Activated T-cell treated with anti-CD3 and anti-CD28 coated beads, Interleukin-2, amount 50 U/mL, for 24 hours (primary cell): ENCODE results near the gene RPP25L.

Source experiments
- DNase-seq: peaks from one replicate; pipeline ENCODE4 v3.0.0-alpha.2; 2020
- H3K27ac Mint-ChIP-seq: 2 replicates; pipeline ENCODE4 v1.8.0; 2020; ENCODE audit warnings: mild to moderate bottlenecking, mixed read lengths
- H3K27me3 Mint-ChIP-seq: 2 replicates; pipeline ENCODE4 v1.8.0; 2020; ENCODE audit warnings: mixed read lengths
- H3K36me3 Mint-ChIP-seq: 2 replicates; pipeline ENCODE4 v1.8.0; 2020; ENCODE audit warnings: low read depth, mixed read lengths
- H3K4me1 Mint-ChIP-seq: 2 replicates; pipeline ENCODE4 v1.8.0; 2020; ENCODE audit warnings: low read depth, mixed read lengths
- H3K4me3 Mint-ChIP-seq: 2 replicates; pipeline ENCODE4 v1.8.0; 2020; ENCODE audit warnings: mild to moderate bottlenecking, moderate library complexity, mixed read lengths
- H3K9me3 Mint-ChIP-seq: 2 replicates; pipeline ENCODE4 v1.8.0; 2020; ENCODE audit warnings: mixed read lengths

Gene RPP25L

GRCh38 chr9:34611811-34612787, at the start of gene RPP25L:
TSS of gene RPP25L (minus strand) at chr9:34612097. CDS start at chr9:34611296, 801 bp downstream.
- Mint-ChIP-seq H3K36me3 (peaks cover 51% of the 10 kb centered on the region), H3K4me3 (peak within 1 kb of the TSS; percentile 90), H3K27me3 (no peaks in the 10 kb centered on the region), H3K27ac (peak within 1 kb of the TSS; percentile 95), H3K9me3 (no peaks in the 10 kb centered on the region), H3K4me1 (peaks cover 23% of the 10 kb centered on the region)
- DNase-seq = peak; percentile 92

GRCh38 chr9:34659592-34660253, 47.8 kb upstream of the RPP25L start:
- H3K4me1 Mint-ChIP-seq = peaks cover 30% of the 10 kb centered on the region
- no peak overlapping the region for H3K27ac Mint-ChIP-seq
- DNase-seq = no peak
- H3K27me3 Mint-ChIP-seq = no peaks in the 10 kb centered on the region
- no peaks in the 10 kb centered on the region for H3K9me3 Mint-ChIP-seq
- peaks cover 20% of the 10 kb centered on the region for H3K36me3 Mint-ChIP-seq
- H3K4me3 Mint-ChIP-seq = no peak overlapping the region

- Mint-ChIP-seq H3K27ac (no peak overlapping the region), H3K4me3 (no peak overlapping the region), H3K36me3 (peaks cover 20% of the 10 kb centered on the region), H3K9me3 (no peaks in the 10 kb centered on the region), H3K27me3 (no peaks in the 10 kb centered on the region), H3K4me1 (peaks cover 18% of the 10 kb centered on the region)
- no peak for DNase-seq
Observed at GRCh38 chr9:34658461-34658860, 46.6 kb upstream of the RPP25L start.

GRCh38 chr9:34656992-34657391, 45.1 kb upstream of the RPP25L start:
- DNase-seq = no peak
- Mint-ChIP-seq H3K27ac (no peak overlapping the region), H3K9me3 (no peaks in the 10 kb centered on the region), H3K27me3 (no peaks in the 10 kb centered on the region), H3K4me1 (peaks cover 15% of the 10 kb centered on the region), H3K4me3 (no peak overlapping the region), H3K36me3 (peaks cover 20% of the 10 kb centered on the region)

- H3K4me3 Mint-ChIP-seq = no peak overlapping the region
- H3K9me3 Mint-ChIP-seq = no peaks in the 10 kb centered on the region
- no peaks in the 10 kb centered on the region for H3K27me3 Mint-ChIP-seq
- H3K27ac Mint-ChIP-seq = no peak overlapping the region
- DNase-seq = no peak
- H3K4me1 Mint-ChIP-seq = peaks cover 19% of the 10 kb centered on the region
- H3K36me3 Mint-ChIP-seq = peaks cover 20% of the 10 kb centered on the region
Observed at GRCh38 chr9:34655394-34655793, 43.5 kb upstream of the RPP25L start.

GRCh38 chr9:34654323-34655051, 42.6 kb upstream of the RPP25L start:
- peaks cover 23% of the 10 kb centered on the region for H3K36me3 Mint-ChIP-seq
- no peaks in the 10 kb centered on the region for H3K9me3 Mint-ChIP-seq
- H3K27me3 Mint-ChIP-seq = no peaks in the 10 kb centered on the region
- H3K4me1 Mint-ChIP-seq = peaks cover 18% of the 10 kb centered on the region
- no peak overlapping the region for H3K27ac Mint-ChIP-seq
- DNase-seq = no peak
- no peak overlapping the region for H3K4me3 Mint-ChIP-seq

- Mint-ChIP-seq H3K27me3 (no peaks in the 10 kb centered on the region), H3K9me3 (no peaks in the 10 kb centered on the region), H3K27ac (peak overlapping the region; percentile 13), H3K4me3 (no peak overlapping the region), H3K36me3 (peaks cover 34% of the 10 kb centered on the region), H3K4me1 (peaks cover 24% of the 10 kb centered on the region)
- no peak for DNase-seq
Observed at GRCh38 chr9:34653151-34654072, 41.5 kb upstream of the RPP25L start.

- DNase-seq = no peak
- Mint-ChIP-seq H3K36me3 (peaks cover 42% of the 10 kb centered on the region), H3K27ac (peak overlapping the region; percentile 58), H3K4me3 (no peak overlapping the region), H3K9me3 (no peaks in the 10 kb centered on the region), H3K4me1 (peaks cover 32% of the 10 kb centered on the region), H3K27me3 (no peaks in the 10 kb centered on the region)
Observed at GRCh38 chr9:34652602-34653000, 40.7 kb upstream of the RPP25L start.

- H3K9me3 Mint-ChIP-seq = no peaks in the 10 kb centered on the region
- DNase-seq = peak; percentile 62
- H3K27me3 Mint-ChIP-seq = no peaks in the 10 kb centered on the region
- H3K27ac Mint-ChIP-seq = peak within 1 kb of the TSS; percentile 58
- H3K4me3 Mint-ChIP-seq = no peak within 1 kb of the TSS
- H3K4me1 Mint-ChIP-seq = peaks cover 37% of the 10 kb centered on the region
- H3K36me3 Mint-ChIP-seq = peaks cover 48% of the 10 kb centered on the region
Observed at GRCh38 chr9:34651876-34652601, 40.1 kb upstream of the RPP25L start, which contains the start of gene IL11RA. TSS of gene IL11RA (plus strand) at chr9:34652185. CDS start at chr9:34655218, 3,033 bp downstream.

GRCh38 chr9:34651321-34651720, 39.4 kb upstream of the RPP25L start:
- DNase-seq = no peak
- H3K27ac Mint-ChIP-seq = peak overlapping the region; percentile 15

GRCh38 chr9:34650816-34651215, 38.9 kb upstream of the RPP25L start:
- peak overlapping the region; percentile 15 for H3K27ac Mint-ChIP-seq
- H3K36me3 Mint-ChIP-seq = peaks cover 54% of the 10 kb centered on the region
- no peaks in the 10 kb centered on the region for H3K9me3 Mint-ChIP-seq
- no peaks in the 10 kb centered on the region for H3K27me3 Mint-ChIP-seq
- no peak for DNase-seq
- H3K4me3 Mint-ChIP-seq = no peak overlapping the region
- peaks cover 43% of the 10 kb centered on the region for H3K4me1 Mint-ChIP-seq

More at GRCh38 chr9:34651321-34651720, 39.4 kb upstream of the RPP25L start:
- Mint-ChIP-seq H3K27me3 (no peaks in the 10 kb centered on the region), H3K9me3 (no peaks in the 10 kb centered on the region), H3K4me1 (peaks cover 38% of the 10 kb centered on the region), H3K4me3 (no peak overlapping the region), H3K36me3 (peaks cover 54% of the 10 kb centered on the region)

GRCh38 chr9:34648673-34649072, 36.8 kb upstream of the RPP25L start:
- Mint-ChIP-seq H3K36me3 (peaks cover 54% of the 10 kb centered on the region), H3K4me1 (peaks cover 44% of the 10 kb centered on the region), H3K4me3 (peak overlapping the region; percentile 92), H3K9me3 (no peaks in the 10 kb centered on the region), H3K27ac (peak overlapping the region; percentile 28), H3K27me3 (no peaks in the 10 kb centered on the region)
- DNase-seq = no peak

GRCh38 chr9:34647651-34648050, 35.8 kb upstream of the RPP25L start:
- Mint-ChIP-seq H3K4me1 (peaks cover 38% of the 10 kb centered on the region), H3K4me3 (peak overlapping the region; percentile 92), H3K9me3 (no peaks in the 10 kb centered on the region), H3K27ac (peak overlapping the region; percentile 94), H3K27me3 (no peaks in the 10 kb centered on the region), H3K36me3 (peaks cover 54% of the 10 kb centered on the region)
- DNase-seq = no peak
